Cerebellar nuclear complex (tissue), 1 donor: ENCODE results near the gene CDK19.
"Not testable (repeated sequence)": the region's sequence is repeated elsewhere in the genome, so short reads cannot be mapped to it uniquely, and the experiment has no call there.

Experiments
- DNase-seq, 2 experiments: peaks; one replicate each; lab custom pipeline; 2025; lab: John Stamatoyannopoulos, UW

CDK19 gene

DNA sequence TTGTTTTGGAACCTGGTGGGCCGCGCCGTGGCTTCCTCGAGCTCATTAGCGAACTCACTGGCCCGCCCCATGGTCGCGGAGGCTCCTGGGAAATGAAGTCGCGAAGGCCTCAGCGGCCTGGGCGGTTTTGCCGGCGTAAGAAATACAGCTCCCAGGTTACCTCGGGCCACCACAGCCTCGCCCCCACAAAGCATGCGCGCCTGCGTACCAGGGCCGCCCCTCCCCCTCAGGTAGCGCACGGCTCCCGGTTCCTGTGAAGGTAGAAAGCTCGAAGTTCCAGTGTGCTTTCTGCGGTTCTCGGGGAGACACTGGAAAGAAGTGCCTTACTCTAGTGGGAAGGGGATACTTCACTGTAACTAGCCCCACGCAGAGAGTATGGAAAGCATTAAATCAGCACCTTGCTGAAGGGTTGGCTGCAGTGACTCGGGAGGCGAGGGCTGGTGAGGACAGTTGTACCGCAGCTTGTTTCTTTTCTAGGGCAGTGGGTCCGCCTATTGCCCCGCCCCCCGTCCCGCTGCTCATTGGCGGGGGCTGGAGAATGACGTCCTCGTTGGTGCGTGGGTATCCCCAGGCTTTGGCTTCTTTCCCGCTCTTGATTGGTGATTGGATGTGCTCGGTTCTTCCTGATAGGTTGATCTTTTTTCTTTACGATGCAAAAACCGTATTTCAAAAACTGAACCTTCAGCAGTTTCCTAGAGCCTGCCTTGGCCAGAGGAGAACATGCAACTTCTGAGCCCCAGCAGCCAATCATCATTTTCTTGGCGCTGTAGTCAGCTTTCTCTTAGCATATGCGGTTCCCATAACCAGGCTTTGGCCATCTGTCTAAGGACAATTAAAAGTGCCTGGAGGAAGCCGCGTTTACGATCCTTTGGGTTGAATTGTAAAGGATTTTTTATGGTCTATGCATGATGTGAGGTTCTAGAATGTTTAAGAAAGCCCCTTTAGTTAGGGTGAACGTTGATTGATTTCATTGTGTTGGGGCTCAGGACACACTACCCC is at the start of gene CDK19:
CDK19 (minus strand) TSS at position 59 of the 999 bp plus-strand sequence. CDS start 333 bp downstream, outside the sequence.
- peak; percentile 63 to 85 for DNase-seq

DNA sequence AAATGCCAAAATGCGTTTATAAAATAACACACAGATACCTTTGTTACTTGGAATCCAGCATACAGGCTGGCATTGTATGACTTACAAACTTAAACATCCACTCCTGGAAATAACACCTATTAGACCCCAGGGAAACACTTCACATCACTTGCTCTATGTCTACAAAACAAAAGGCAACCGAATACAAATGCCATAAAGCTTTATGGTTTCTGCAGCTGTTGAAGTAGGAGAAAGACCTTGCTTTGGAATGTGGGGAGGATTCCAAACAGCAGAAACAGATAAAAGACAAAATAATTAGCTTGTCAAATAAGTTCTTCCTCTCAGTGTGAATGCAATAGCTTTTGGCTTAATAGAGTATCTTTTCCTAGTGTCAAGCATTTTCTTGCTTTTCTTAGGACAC is 49.6 kb upstream of the CDK19 start:
- DNase-seq, result no peak

- no peak for DNase-seq
Observed at GRCh38 chr6:110859335-110859792, 44.1 kb upstream of the CDK19 start.

- DNase-seq, result no peak
Observed at GRCh38 chr6:110858562-110859214, 43.4 kb upstream of the CDK19 start.

- DNase-seq, result no peak
Observed at GRCh38 chr6:110858016-110858415, 42.7 kb upstream of the CDK19 start.

DNA sequence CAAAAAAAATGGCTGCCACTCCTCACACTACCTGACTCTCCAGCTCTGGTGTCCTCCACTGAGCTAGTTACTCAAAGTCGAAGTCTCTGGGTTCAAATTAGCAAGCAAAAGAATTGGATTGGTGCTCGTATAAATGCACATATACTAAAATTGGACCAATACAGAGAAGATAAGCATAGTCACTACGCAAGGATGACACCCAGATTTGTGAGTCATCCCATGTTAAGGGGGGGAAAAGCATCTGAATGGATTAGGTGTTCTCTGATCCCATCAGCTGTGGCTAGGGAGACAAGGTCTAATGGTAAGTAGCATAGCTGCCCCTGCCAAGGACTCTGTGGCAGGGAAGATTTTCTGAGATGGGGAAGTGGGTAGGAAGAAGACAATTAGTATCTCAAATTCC is 41.0 kb upstream of the CDK19 start:
- no peak for DNase-seq

DNA sequence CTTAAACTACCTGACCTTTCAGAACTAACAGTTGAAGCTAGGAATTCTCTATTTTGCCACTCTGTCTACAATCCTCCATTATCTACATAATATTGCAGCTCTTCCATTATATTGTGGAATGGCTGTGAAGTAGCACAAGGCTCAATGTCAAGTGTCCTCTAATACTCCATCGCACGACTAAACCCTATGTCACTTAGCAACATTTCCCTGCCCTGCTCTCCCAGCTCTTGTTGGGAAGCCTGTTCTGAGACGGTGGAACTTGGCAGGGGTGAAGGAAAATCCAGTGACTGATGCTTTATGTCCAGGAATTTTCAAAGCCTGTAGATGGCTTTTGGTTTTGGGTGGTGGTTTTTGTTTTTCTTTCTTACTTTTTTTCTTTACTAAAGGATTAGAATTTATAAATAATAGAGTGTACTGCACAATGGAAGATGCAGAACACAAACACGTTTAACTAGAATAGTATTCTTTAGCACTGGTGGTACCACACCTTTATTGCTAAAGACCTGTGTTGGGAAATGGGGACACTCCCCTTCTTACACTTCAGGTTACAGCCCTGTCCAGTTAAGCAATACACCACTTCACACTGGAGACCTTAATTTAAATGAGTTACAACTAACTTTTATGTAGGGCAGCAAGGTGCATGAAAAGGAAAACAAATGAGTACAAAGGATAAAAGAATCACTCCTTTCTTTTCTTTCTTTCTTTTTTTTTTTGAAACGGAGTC is 38.6 kb upstream of the CDK19 start:
- no peak for DNase-seq

GRCh38 chr6:110852773-110853172 is 37.5 kb upstream of the CDK19 start:
- DNase-seq, result no peak

- DNase-seq, result no peak
Observed at GRCh38 chr6:110849781-110850180, 34.5 kb upstream of the CDK19 start.

DNA sequence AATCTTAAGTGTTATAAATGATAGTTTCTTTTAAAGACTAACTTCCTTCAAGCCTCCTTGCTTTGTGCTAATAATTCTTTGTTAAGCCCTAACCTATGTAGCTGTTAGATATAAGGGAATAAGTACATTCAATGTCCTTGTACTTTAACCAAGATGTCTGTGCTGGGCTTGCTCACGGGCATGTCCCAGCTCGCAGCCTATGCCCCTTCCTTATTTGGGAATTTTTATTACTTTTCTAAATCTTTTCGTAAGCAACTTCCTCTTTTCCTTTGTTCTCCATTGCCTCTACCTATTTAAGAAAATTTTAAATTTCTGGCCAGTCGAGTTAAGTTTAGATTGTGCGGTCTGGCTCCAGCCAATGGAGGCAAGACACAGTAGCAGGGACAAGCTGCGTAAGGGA is 26.0 kb upstream of the CDK19 start:
- no peak for DNase-seq

DNA sequence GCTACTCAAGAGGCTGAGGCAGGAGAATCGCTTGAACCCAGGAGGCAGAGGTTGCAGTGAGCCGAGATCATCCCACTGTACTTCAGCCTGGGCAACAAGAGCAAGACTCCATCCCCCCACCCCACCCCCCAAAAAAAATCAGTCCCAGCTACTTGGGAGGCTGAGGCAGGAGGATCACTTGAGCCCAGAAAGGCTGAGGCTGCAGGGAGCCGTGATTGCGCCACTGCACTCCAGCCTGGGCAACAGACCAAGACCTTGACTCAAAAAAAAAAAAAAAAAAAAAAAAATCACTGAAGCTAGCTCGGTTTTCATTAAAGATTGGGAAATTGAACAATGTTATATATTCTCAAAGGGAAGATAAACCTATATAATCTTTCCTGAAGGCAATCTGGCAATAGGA is 20.5 kb upstream of the CDK19 start:
- not testable (repeated sequence) for DNase-seq

GRCh38 chr6:110833831-110834230 is 18.6 kb upstream of the CDK19 start:
- DNase-seq, result no peak

GRCh38 chr6:110831405-110831804 is 16.1 kb upstream of the CDK19 start:
- DNase-seq, result no peak

GRCh38 chr6:110828396-110828795 is 13.1 kb upstream of the CDK19 start:
- DNase-seq, result no peak

GRCh38 chr6:110826236-110827129 is 11.2 kb upstream of the CDK19 start:
- no peak for DNase-seq

- DNase-seq, result no peak
Observed at GRCh38 chr6:110823146-110823545, 7.9 kb upstream of the CDK19 start.

GRCh38 chr6:110822249-110822648 is 7.0 kb upstream of the CDK19 start:
- no peak for DNase-seq

- DNase-seq, result no peak
Observed at GRCh38 chr6:110816677-110817076, 1.4 kb upstream of the CDK19 start.

GRCh38 chr6:110815015-110815410 is 256 bp downstream of the CDK19 start:
- no peak for DNase-seq

- no peak for DNase-seq
Observed at GRCh38 chr6:110814102-110815014, 911 bp downstream of the CDK19 start.
